Neuronal stem cell (in vitro differentiated cells): ENCODE data around the gene RNF220.

Experiments
- DNase-seq: peaks from one replicate; pipeline ENCODE4 v3.0.0-alpha.2; 2013; ENCODE audit warnings: low spot score
- H2AFZ ChIP-seq: one replicate; pipeline ENCODE4 v1.6.1; 2013; ENCODE audit warnings: mild to moderate bottlenecking, low read length, inconsistent platforms
- H2AK5ac ChIP-seq: 2 replicates; pipeline ENCODE4 v1.6.1; 2013; ENCODE audit warnings: low read depth, mild to moderate bottlenecking, inconsistent platforms, low read length, moderate library complexity, mixed read lengths
- H2BK120ac ChIP-seq: 2 replicates; pipeline ENCODE4 v1.6.1; 2013; ENCODE audit warnings: low read depth, mild to moderate bottlenecking, inconsistent platforms, low read length, moderate library complexity, mixed read lengths
- H2BK12ac ChIP-seq: one replicate; pipeline ENCODE4 v1.6.1; 2013; ENCODE audit warnings: low read length, inconsistent platforms
- H2BK15ac ChIP-seq: 2 replicates; pipeline ENCODE4 v1.6.1; 2013; ENCODE audit warnings: mild to moderate bottlenecking, low read length, inconsistent platforms, mixed read lengths
- H2BK5ac ChIP-seq: one replicate; pipeline ENCODE4 v1.6.1; 2013; ENCODE audit warnings: inconsistent platforms, mild to moderate bottlenecking, low read length, moderate library complexity
- H3K14ac ChIP-seq: one replicate; pipeline ENCODE4 v1.6.1; 2013; ENCODE audit warnings: low read length, inconsistent platforms
- H3K18ac ChIP-seq: 2 replicates; pipeline ENCODE4 v1.6.1; 2013; ENCODE audit warnings: low read length, inconsistent platforms
- H3K23ac ChIP-seq: 2 replicates; pipeline ENCODE4 v1.6.1; 2013; ENCODE audit warnings: low read depth, mild to moderate bottlenecking, mixed read lengths, low read length, inconsistent platforms; ENCODE audit not compliant: poor library complexity
- H3K27ac ChIP-seq: replicated peaks from 3 replicates; pipeline ENCODE4 v1.5.1; 2013; ENCODE audit warnings: low read length, inconsistent platforms
- H3K27me3 ChIP-seq, 3 experiments: 2 replicates each; pipeline ENCODE4 v1.6.1; 2013; ENCODE audit warnings: low read length in 3 of 3, mild to moderate bottlenecking in 2 of 3, inconsistent platforms in 1 of 3, low read depth in 1 of 3, mixed read lengths in 1 of 3, moderate library complexity in 1 of 3; ENCODE audit not compliant: control insufficient read depth in 3 of 3, insufficient read depth in 3 of 3
- H3K36me3 ChIP-seq, 2 donors: replicated peaks in 1 of 2; 2 replicates each; pipeline ENCODE4 v1.6.1; 2013; ENCODE audit warnings: low read length in 2 of 2; ENCODE audit not compliant: control insufficient read depth in 2 of 2, insufficient read depth in 2 of 2
- H3K4ac ChIP-seq: 2 replicates; pipeline ENCODE4 v1.6.1; 2013; ENCODE audit warnings: inconsistent platforms, mild to moderate bottlenecking, low read length, moderate library complexity
- H3K4me1 ChIP-seq, 2 donors: 1 replicate in 1 of 2; 2 replicates in 1 of 2; pipeline ENCODE4 v1.6.1; 2013; ENCODE audit warnings: low read length in 2 of 2, low read depth in 1 of 2; ENCODE audit not compliant: control insufficient read depth in 2 of 2, insufficient read depth in 1 of 2
- H3K4me2 ChIP-seq: one replicate; pipeline ENCODE4 v1.6.1; 2013; ENCODE audit warnings: mild to moderate bottlenecking, low read length, inconsistent platforms; ENCODE audit not compliant: insufficient read depth, poor library complexity, severe bottlenecking
- H3K4me3 ChIP-seq, 2 donors: 2 replicates each; pipeline ENCODE4 v1.5.1; 2013; ENCODE audit warnings: low read length in 2 of 2, mild to moderate bottlenecking in 2 of 2, inconsistent platforms in 1 of 2, moderate library complexity in 1 of 2
- H3K79me1 ChIP-seq: one replicate; pipeline ENCODE4 v1.6.1; 2013; ENCODE audit warnings: low read depth, mild to moderate bottlenecking, inconsistent platforms, low read length, moderate library complexity
- H3K9ac ChIP-seq: one replicate; pipeline ENCODE4 v1.6.1; 2013; ENCODE audit warnings: mild to moderate bottlenecking, low read depth, low read length, inconsistent platforms; ENCODE audit not compliant: poor library complexity
- H3K9me3 ChIP-seq, 2 donors: replicated peaks in 1 of 2; 2 replicates each; pipeline versions ENCODE3 to v1.6.1; 2013; ENCODE audit warnings: low read length in 2 of 2, mild to moderate bottlenecking in 2 of 2, inconsistent platforms in 1 of 2, low read depth in 1 of 2, mixed read lengths in 1 of 2, moderate library complexity in 1 of 2; ENCODE audit not compliant: control insufficient read depth in 2 of 2, insufficient read depth in 1 of 2
- H4K8ac ChIP-seq: one replicate; pipeline ENCODE4 v1.6.1; 2013; ENCODE audit warnings: low read depth, mild to moderate bottlenecking, inconsistent platforms, low read length, moderate library complexity
- H4K91ac ChIP-seq: one replicate; pipeline ENCODE4 v1.6.1; 2013; ENCODE audit warnings: low read length, low read depth, mild to moderate bottlenecking, inconsistent platforms; ENCODE audit not compliant: poor library complexity
- WGBS, 2 donors: extraction: QIAGEN DNeasy Blood & Tissue Kit; methylation state at CpG; one replicate each; pipeline ENCODE4 v1.1.7; 2013; ENCODE audit warnings: missing lambda C conversion rate in 2 of 2, mixed read lengths in 1 of 2; ENCODE audit not compliant: insufficient read length in 2 of 2, insufficient replicate concordance in 1 of 2; ENCODE audit errors: extremely low coverage in 2 of 2; 5-methylcytosine and 5-hydroxymethylcytosine counted together

The RNF220 gene

DNA sequence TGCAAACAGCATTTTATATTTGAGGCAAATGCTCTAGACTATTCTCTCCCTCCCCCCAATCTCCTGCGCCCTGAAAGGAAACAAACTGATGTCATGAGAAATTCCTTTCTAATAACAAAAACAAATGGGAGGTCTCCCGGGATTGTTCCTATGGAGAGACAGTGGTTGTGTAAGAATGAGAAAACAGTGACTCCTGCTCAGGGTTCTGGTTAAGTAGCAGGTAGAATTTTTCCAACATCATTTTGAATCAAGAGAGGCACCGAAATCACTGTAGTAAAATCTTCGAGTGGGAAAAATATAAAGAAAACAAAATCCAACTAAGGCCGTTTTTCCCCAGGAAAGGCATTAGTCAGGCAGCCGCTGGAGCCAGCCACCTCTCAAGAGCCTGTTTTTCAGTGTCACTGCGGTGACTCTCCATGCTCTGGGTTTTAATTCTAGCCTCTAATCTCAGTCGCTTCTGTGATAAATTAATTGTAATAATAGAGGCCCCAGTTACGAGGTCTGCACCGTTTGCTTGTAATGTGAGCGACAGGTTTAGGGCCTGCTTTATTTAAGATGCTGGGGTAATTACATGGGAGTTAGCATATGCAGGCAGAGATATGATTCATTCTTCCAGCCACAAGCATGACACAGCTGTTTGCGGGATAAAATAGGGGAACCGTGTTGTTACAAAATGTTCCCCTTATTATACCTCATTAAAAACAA, 80.3 kb downstream of the RNF220 start:
- H3K27ac ChIP-seq: no peak overlapping the region

DNA sequence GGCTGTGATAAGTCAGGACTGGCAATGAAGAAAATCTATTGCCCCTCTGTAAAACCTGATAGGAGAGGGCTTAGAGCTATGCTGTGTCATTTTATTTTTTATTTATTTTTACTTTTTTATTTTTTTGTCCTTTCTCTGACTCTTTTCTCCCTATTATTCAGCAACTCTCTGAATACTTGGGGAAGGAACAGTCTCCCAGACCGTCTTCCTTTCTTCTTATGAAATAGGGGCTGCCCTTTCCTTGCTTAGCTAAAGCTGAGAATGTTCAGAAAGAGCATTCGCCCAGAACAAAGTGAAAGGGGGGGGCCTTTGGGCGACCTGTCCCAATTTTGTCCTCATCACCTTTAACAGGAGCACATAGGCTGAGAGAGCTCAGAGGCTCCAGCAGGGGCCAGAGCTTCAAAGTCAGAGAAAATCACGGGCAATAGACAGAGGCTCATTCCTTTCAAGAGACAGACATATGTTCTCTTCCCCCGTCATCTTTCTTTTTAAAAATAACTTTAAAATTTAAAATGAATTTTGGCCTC, 80.9 kb downstream of the RNF220 start:
- H3K27ac ChIP-seq: no peak overlapping the region
- no CpG with 5 or more reads among the region's 5 CpGs for WGBS, 2 donors

More for the DNA sequence above, 80.3 kb downstream of the RNF220 start:
- no peak overlapping the region for H3K23ac ChIP-seq
- no peak overlapping the region for H2BK15ac ChIP-seq
- peaks cover 0 to 5% of the 10 kb centered on the region in 2 donors for H3K36me3 ChIP-seq
- no peak overlapping the region for H3K4ac ChIP-seq
- WGBS, 2 donors: no CpG with 5 or more reads among the region's 13 CpGs
- H2AFZ ChIP-seq: no peak overlapping the region
- no peaks in the 10 kb centered on the region for H3K79me1 ChIP-seq
- H3K9me3 ChIP-seq: peaks cover 0 to 8% of the 10 kb centered on the region in 2 donors
- H3K4me1 ChIP-seq: peaks cover 16 to 24% of the 10 kb centered on the region in 2 donors
- no peak overlapping the region for H3K4me2 ChIP-seq
- H2BK120ac ChIP-seq: no peak overlapping the region
- H2BK5ac ChIP-seq: no peak overlapping the region
- H2AK5ac ChIP-seq: no peak overlapping the region
- H4K8ac ChIP-seq: no peak overlapping the region
- H3K9ac ChIP-seq: no peak overlapping the region
- no peak overlapping the region for H3K4me3 ChIP-seq
- no peak overlapping the region for H4K91ac ChIP-seq
- no peak overlapping the region for H2BK12ac ChIP-seq
- H3K14ac ChIP-seq: no peak overlapping the region
- no peak overlapping the region for H3K18ac ChIP-seq
- no peak for DNase-seq
- H3K27me3 ChIP-seq: no peaks in the 10 kb centered on the region

DNA sequence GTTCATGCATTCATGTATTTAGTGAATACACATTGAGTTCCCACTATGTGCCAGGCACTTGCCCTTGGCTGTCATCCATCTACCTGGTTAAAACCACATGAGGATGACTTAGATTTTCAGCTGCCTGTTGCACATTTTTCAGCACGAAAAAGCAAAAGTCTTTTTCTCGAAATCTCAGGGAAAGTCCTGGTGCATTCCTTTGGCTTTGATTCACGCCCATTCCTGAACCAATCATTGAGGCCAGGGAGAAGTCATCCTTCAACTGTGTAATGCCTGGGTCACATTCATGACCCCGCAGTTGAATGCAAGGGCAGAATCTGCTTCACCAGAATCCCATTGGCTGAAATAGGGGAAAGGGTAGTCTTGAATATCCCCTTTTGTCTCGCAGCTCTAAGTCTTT, 84.4 kb downstream of the RNF220 start:
- Histone ChIP-seq H2AK5ac (no peak overlapping the region), H3K18ac (no peak overlapping the region), H2BK5ac (no peak overlapping the region), H4K91ac (no peak overlapping the region), H2BK15ac (no peak overlapping the region), H2BK12ac (no peak overlapping the region), H3K14ac (no peak overlapping the region), H3K4me3 (no peak overlapping the region), H3K36me3 (peaks cover 0 to 1% of the 10 kb centered on the region in 2 donors), H3K79me1 (no peaks in the 10 kb centered on the region), H4K8ac (no peak overlapping the region), H3K4me1 (peaks cover 11 to 18% of the 10 kb centered on the region in 2 donors), H3K23ac (no peak overlapping the region), H3K4ac (no peak overlapping the region), H2BK120ac (no peak overlapping the region), H3K27ac (peak overlapping the region; percentile 54), H3K4me2 (no peak overlapping the region), H3K9ac (no peak overlapping the region), H2AFZ (no peak overlapping the region), H3K27me3 (no peaks in the 10 kb centered on the region), H3K9me3 (peaks cover 0 to 23% of the 10 kb centered on the region in 2 donors)
- peak; percentile 31 for DNase-seq
- WGBS, 2 donors: no CpG with 5 or more reads among the region's 5 CpGs

More for the DNA sequence above, 80.9 kb downstream of the RNF220 start:
- no peak overlapping the region for H2BK5ac ChIP-seq
- H3K79me1 ChIP-seq: no peaks in the 10 kb centered on the region
- H3K18ac ChIP-seq: no peak overlapping the region
- no peak overlapping the region for H2BK120ac ChIP-seq
- H3K4ac ChIP-seq: no peak overlapping the region
- H3K4me1 ChIP-seq: peaks cover 16 to 24% of the 10 kb centered on the region in 2 donors
- H3K14ac ChIP-seq: no peak overlapping the region
- no peak overlapping the region for H2BK12ac ChIP-seq
- no peak for DNase-seq
- peaks cover 0 to 5% of the 10 kb centered on the region in 2 donors for H3K36me3 ChIP-seq
- no peak overlapping the region for H2BK15ac ChIP-seq
- no peak overlapping the region for H4K8ac ChIP-seq
- no peak overlapping the region for H3K9ac ChIP-seq
- no peak overlapping the region for H3K4me2 ChIP-seq
- H3K23ac ChIP-seq: no peak overlapping the region
- H3K9me3 ChIP-seq: peaks cover 0 to 14% of the 10 kb centered on the region in 2 donors
- H3K4me3 ChIP-seq: no peak overlapping the region
- no peaks in the 10 kb centered on the region for H3K27me3 ChIP-seq
- H2AK5ac ChIP-seq: no peak overlapping the region
- no peak overlapping the region for H2AFZ ChIP-seq
- H4K91ac ChIP-seq: no peak overlapping the region

DNA sequence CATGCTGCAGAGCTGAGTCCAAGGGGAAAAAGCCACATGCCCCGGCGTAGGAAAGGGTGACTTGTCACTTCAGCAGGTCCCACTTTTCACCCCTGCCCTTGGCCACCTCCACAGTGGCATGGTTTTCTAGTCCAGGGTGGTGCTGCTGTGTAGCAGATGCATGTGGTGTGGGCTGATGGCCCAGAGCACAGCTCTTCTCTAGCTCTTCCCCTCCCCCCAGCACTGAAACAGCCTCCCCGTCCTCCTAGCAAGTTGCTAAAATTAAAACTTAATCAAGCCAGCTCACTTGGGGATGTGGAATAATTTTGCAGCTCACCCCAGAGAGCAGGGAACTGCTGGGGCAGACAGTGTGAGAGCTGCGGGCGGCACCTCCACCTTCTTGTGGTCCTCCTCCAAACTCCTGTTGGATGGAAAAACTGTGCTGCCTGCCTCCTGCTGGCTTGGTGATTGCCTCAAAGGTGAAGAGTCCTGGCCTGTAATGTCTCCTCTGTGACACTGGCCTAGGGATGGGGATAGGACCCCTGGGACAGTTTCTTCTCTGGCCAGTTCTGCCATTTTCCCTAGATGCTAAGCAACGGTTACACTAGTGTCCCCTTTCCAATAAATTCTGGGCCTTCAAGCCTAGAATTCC, 91.6 kb downstream of the RNF220 start:
- peaks cover 0 to 21% of the 10 kb centered on the region in 2 donors for H3K9me3 ChIP-seq
- no peak overlapping the region for H2AK5ac ChIP-seq
- H3K14ac ChIP-seq: no peak overlapping the region
- H3K4ac ChIP-seq: no peak overlapping the region
- DNase-seq: no peak
- H3K79me1 ChIP-seq: no peaks in the 10 kb centered on the region
- peaks cover 0 to 26% of the 10 kb centered on the region in 2 donors for H3K36me3 ChIP-seq
- no peak overlapping the region for H2BK15ac ChIP-seq
- H3K18ac ChIP-seq: peak overlapping the region; percentile 20
- WGBS, 2 donors: no CpG with 5 or more reads among the region's 6 CpGs
- no peak overlapping the region for H3K4me3 ChIP-seq
- H3K4me1 ChIP-seq: peaks cover 15 to 20% of the 10 kb centered on the region in 2 donors
- no peak overlapping the region for H2BK120ac ChIP-seq
- H3K9ac ChIP-seq: no peak overlapping the region
- H3K23ac ChIP-seq: no peak overlapping the region
- H3K4me2 ChIP-seq: no peak overlapping the region
- no peak overlapping the region for H4K91ac ChIP-seq
- H2BK12ac ChIP-seq: no peak overlapping the region
- no peak overlapping the region for H4K8ac ChIP-seq
- H2AFZ ChIP-seq: no peak overlapping the region
- no peaks in the 10 kb centered on the region for H3K27me3 ChIP-seq
- no peak overlapping the region for H3K27ac ChIP-seq
- H2BK5ac ChIP-seq: no peak overlapping the region
